Astrocyte of the spinal cord (primary cell): ENCODE results near the gene ZNRF3.

Source experiments
- DNase-seq: peaks from one replicate; pipeline ENCODE4 v3.0.0; 2011; ENCODE audit warnings: low read depth, low spot score
- H3K4me3 ChIP-seq: 2 replicates; pipeline ENCODE4 v1.5.1; 2011; ENCODE audit warnings: low read depth, mild to moderate bottlenecking, low read length, moderate library complexity
- CTCF ChIP-seq: IDR thresholded peaks from 2 replicates; pipeline ENCODE4 v1.5.1; 2012; ENCODE audit warnings: low read depth, mild to moderate bottlenecking, low read length, inconsistent platforms
- in situ Hi-C: cut with HindIII; loops from 2 replicates; pipeline ENCODE4 v1.10.0; 2017; ENCODE audit warnings: low sequenced_read_pairs

Gene ZNRF3

GRCh38 chr22:29012101-29012433 lies 128.7 kb downstream of the ZNRF3 start:
- TF ChIP-seq CTCF = no peak
- H3K4me3 ChIP-seq = no peak overlapping the region
- DNase-seq = no peak
- in situ Hi-C loops = no loop called here

GRCh38 chr22:29012952-29013351 lies 129.6 kb downstream of the ZNRF3 start:
- DNase-seq = no peak
- in situ Hi-C loops = no loop called here
- H3K4me3 ChIP-seq = no peak overlapping the region
- no peak for TF ChIP-seq CTCF

- TF ChIP-seq CTCF = no peak
- no peak for DNase-seq
- H3K4me3 ChIP-seq = no peak overlapping the region
- in situ Hi-C loops = no loop called here
Measured at GRCh38 chr22:29014293-29014692, 130.9 kb downstream of the ZNRF3 start.

GRCh38 chr22:29014773-29015172 lies 131.4 kb downstream of the ZNRF3 start:
- in situ Hi-C loops = no loop called here
- no peak for TF ChIP-seq CTCF
- H3K4me3 ChIP-seq = no peak overlapping the region
- DNase-seq = no peak

- TF ChIP-seq CTCF = no peak
- H3K4me3 ChIP-seq = no peak overlapping the region
- in situ Hi-C loops = no loop called here
- DNase-seq = no peak
Measured at GRCh38 chr22:29016067-29016938, 132.9 kb downstream of the ZNRF3 start.

- no peak for TF ChIP-seq CTCF
- in situ Hi-C loops = no loop called here
- DNase-seq = no peak
- H3K4me3 ChIP-seq = no peak overlapping the region
Measured at GRCh38 chr22:29018293-29019189, 135.2 kb downstream of the ZNRF3 start.
